Heart left ventricle (tissue), 13 donors: ENCODE measurements around the gene DNAJB14.

Experiments used
- POLR2A ChIP-seq, 2 donors: fragments of 450-650 bp; IDR thresholded peaks; one replicate each; pipeline ENCODE4 v1.6.1; 2017; ENCODE audit warnings: antibody characterized with exemption in 2 of 2, mild to moderate bottlenecking in 2 of 2, moderate library complexity in 2 of 2
- TF ChIP-seq, protein P1 (sequence below), 12 donors: fragments of 200-600 bp; sonication (generic) in 4 of 12; IDR thresholded peaks; one replicate each; pipeline versions ENCODE4 v1.5.0 to v1.8.0; 2018 to 2022; ENCODE audit warnings: antibody characterized with exemption in 12 of 12, mild to moderate bottlenecking in 5 of 12
- donor health status: ischemic (EF 13 %, LVEDD 7.1; RV severe dilation, severe dysfunction).
- donor health status: DM: no; HTN: yes; CAD: no.
- donor health status: DM: no; HTN: no; CAD: no.
- donor health status: ischemic (EF 25% LVEDD 6.9; RV normal size, moderate dysfunction).
- donor health status: ischemic (EF 25% LVEDD 5.7; RV mildly dilated, moderate dysfunction).
- donor health status: ischemic (EF 35%, LVEDD 5.7; RV mildly dilated, moderate dysfunction).
- donor health status: nonischemic (EF 11% LVEDD 7.7; RV severe dilation, severe dysfunction).
- donor health status: DM: yes; HTN: yes; CAD: no.
- donor health status: PGD.
- donor health status: ischemic (EF 29% LVEDD 5.4; RV normal size, mild dysfunction).
- donor health status: nonischemic (EF 23%, LVEDD 6.1; RV moderate dilation, normal function).

DNA sequence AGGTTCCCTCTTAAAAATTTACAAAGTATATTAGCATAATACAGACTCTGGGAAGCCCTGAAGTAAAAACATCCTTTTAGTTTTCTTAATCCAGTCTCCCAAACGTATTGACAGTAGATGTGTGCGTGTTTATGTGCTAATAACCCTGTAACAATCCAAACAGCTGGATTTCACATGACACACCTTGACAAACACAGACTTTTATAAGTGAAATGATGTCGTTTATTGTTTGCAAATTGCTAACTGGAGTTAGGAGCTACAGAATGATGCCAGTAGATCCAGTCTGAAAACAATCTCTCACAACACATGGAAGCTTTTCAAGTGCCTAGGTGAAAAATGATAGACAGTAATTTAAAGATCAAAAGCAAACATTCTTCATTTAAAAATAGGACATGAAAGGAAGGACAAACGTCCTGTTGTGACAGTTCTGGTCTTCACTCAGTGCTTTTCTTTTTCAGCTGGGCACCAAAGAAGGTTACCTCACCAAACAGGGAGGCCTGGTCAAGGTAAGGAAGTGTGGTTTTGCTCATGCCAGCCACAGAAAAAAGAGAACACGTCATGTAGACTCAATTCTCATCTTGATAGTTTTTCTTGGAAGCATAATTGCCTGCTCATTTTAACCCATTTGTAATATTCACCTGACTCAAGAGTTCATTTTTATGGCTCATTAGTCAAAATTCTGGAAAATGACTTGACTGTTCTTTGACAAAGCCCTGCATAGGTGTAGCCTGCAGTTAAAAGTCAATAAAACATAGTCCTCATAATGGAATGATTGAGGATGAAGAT lies 85.1 kb downstream of the DNAJB14 start:
- TF ChIP-seq, protein P1, sequence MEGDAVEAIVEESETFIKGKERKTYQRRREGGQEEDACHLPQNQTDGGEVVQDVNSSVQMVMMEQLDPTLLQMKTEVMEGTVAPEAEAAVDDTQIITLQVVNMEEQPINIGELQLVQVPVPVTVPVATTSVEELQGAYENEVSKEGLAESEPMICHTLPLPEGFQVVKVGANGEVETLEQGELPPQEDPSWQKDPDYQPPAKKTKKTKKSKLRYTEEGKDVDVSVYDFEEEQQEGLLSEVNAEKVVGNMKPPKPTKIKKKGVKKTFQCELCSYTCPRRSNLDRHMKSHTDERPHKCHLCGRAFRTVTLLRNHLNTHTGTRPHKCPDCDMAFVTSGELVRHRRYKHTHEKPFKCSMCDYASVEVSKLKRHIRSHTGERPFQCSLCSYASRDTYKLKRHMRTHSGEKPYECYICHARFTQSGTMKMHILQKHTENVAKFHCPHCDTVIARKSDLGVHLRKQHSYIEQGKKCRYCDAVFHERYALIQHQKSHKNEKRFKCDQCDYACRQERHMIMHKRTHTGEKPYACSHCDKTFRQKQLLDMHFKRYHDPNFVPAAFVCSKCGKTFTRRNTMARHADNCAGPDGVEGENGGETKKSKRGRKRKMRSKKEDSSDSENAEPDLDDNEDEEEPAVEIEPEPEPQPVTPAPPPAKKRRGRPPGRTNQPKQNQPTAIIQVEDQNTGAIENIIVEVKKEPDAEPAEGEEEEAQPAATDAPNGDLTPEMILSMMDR (IDR thresholded peaks at IDR 0.05) = no peak
- TF ChIP-seq POLR2A (IDR thresholded peaks at IDR 0.05) = no peak
